Keratinocyte (primary cell): Measurements from ENCODE around the gene SELENOS.

Experiments
- EZH2 ChIP-seq: IDR thresholded peaks from one replicate; pipeline ENCODE4 v1.6.1; 2012; ENCODE audit warnings: inconsistent platforms, mild to moderate bottlenecking, low read length, moderate library complexity
- TF ChIP-seq, protein P1 (sequence below), 3 experiments: IDR thresholded peaks in 1 of 3; conservative IDR thresholded peaks in 1 of 3; optimal IDR thresholded peaks in 1 of 3; 2 replicates in 2 of 3; 3 replicates in 1 of 3; pipeline versions ENCODE3 to v1.5.1; 2011; ENCODE audit warnings: low read length in 3 of 3, mild to moderate bottlenecking in 3 of 3, moderate library complexity in 2 of 3, control low read depth in 1 of 3, inconsistent platforms in 1 of 3; ENCODE audit not compliant: insufficient read depth in 2 of 3; ENCODE audit errors: extremely low read depth in 1 of 3

DNA sequence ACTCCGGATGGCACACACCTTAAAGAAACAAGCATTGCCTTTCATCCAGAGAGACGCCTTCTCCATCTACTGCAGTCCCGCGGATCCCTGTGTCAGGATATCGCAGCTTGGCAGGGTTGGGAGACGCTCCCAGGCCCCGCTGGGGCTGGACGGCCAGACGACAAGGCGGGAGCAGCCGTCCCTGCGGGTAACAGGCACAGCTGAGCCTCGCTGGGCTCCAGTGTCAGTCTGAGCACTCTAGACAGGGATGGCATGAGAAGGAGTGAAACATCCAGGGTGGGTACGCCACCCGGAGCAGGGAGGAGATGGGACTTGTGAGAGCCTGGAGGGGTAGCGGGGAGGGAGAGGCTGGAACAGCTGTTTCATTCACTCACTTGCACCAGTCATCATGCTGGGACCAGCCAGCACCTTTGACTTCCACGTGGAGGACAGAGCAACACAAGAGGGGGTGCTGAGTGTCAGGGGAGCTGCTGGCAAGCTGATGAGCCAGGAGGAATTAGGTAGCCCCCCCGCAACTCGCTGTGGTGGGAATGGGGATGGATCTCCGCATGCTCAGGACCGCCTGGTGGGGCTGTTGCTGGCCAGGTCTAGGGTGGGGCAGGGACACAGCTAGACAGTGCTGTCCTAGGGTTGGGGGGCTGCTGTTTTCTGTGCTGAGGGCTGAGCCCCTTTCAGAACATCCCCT is 49.3 kb upstream of the SELENOS start:
- TF ChIP-seq, protein P1, sequence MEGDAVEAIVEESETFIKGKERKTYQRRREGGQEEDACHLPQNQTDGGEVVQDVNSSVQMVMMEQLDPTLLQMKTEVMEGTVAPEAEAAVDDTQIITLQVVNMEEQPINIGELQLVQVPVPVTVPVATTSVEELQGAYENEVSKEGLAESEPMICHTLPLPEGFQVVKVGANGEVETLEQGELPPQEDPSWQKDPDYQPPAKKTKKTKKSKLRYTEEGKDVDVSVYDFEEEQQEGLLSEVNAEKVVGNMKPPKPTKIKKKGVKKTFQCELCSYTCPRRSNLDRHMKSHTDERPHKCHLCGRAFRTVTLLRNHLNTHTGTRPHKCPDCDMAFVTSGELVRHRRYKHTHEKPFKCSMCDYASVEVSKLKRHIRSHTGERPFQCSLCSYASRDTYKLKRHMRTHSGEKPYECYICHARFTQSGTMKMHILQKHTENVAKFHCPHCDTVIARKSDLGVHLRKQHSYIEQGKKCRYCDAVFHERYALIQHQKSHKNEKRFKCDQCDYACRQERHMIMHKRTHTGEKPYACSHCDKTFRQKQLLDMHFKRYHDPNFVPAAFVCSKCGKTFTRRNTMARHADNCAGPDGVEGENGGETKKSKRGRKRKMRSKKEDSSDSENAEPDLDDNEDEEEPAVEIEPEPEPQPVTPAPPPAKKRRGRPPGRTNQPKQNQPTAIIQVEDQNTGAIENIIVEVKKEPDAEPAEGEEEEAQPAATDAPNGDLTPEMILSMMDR (optimal IDR thresholded peaks at IDR 0.05 in 1 of 3, IDR thresholded peaks at IDR 0.05 in 1 of 3, conservative IDR thresholded peaks at IDR 0.05 in 1 of 3; ENCODE audit: extremely low read depth in 1 of 3, insufficient read depth in 2 of 3, low read length in 3 of 3) = no peak
- no peak for TF ChIP-seq EZH2
